COLO668 (cell line): ENCODE measurements around the gene MTCP1.
A peak's percentile ranks its signal among the peaks of the same experiment; 100 is the strongest.

Experiments used
- DNase-seq: peaks from one replicate; lab custom pipeline; 2025; ENCODE audit not compliant: unreplicated experiment; lab: John Stamatoyannopoulos, UW

MTCP1 gene

DNA sequence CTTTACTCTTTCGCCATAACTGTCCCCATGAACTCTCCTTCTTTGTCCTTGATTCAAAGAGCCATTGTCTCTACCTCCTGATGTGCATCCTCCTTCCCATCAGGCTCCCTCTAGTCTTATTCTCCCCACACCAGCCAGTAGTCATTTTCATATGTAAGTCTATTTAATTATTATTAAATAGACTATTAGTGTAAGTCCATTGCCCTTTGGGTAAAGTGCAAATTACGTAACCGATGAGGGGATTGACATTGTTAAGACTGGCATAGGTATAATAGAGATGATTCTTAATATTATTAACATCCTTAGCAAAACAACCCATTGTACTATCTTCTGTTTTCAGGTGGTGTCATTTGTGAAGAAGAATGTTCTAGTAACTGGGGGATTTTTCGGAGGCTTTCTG lies 16.7 kb downstream of the MTCP1 start:
- DNase-seq = no peak

DNA sequence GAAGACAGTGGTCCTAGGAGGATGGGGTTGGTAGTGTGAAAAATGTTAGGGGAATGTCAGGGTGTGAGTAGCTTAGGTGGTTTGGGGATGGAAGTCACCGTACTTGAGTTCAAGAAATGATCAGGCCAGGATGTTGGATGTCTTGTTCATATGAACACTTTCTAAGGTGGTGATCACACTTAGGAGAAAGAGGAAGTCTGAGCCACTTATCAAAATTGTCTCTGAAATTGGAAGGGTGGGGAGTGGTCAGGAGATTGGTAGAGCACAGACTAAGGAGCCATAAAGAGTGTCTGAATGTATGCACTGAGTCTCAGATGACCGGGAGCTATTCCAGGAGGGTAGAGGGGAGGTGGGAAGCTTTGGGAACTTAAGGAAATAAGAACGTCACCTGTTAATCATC lies 17.3 kb downstream of the MTCP1 start:
- DNase-seq = no peak

- no peak for DNase-seq
These were observed 18.0 kb downstream of the MTCP1 start for GRCh38 chrX:155052738-155053498.

DNA sequence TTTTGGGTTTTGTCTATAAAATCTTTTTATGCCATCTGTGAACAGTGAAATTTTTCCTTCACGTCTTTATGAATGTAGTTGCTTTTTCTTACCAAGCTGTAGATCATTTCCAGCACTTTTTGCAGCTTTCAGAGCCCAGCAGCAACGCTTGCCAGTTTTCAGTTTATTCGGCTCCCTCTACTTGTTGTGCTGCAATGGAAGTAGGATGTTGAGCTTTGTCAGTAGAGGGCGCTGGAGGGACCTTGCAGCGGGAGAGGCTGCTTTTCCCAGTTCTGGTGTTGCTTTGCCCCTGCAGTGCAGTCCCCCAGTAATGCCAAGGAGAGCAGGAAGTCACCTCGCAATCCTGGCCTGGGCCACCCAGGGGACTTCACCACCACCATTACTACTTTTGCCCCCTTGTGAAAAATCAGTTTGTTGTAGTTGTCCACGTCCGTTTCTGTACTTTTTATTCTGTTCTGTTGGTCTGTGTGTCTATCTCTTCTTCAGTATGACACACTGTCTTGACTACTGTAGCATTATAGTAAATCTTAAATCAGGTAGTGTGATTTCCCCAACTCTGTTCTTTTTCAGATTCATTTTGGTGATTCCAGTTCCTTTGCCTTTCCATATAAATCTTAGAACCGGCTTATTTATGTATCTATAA lies 21.8 kb downstream of the MTCP1 start:
- DNase-seq = peak; percentile 52

GRCh38 chrX:155046811-155047528 lies 24.0 kb downstream of the MTCP1 start:
- DNase-seq = no peak

- DNase-seq = no peak
These were observed 24.7 kb downstream of the MTCP1 start for GRCh38 chrX:155046129-155046810.

- DNase-seq = no peak
These were observed 35.2 kb downstream of the MTCP1 start for GRCh38 chrX:155035688-155036087.

GRCh38 chrX:155031657-155032056 lies 39.3 kb downstream of the MTCP1 start:
- DNase-seq = no peak

DNA sequence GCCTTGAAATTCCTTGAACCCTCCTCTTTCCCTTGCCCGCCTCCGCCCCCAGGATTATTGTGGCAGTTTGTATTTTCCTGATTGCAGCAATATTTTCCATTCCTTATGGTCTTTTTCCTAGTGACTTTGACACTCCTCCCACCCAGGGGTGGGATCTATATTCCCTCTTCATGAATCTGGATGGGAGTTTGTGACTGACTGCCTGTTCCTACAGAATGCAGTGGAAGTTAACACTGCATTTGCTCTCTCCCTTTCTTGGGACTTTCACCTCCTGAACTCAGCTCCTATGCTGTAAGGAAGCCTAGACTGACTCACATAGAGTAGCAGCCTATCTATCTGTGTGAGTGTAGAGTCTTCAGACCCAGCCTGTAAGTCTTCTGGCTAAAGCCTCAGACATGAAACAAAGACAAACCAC lies 42.1 kb downstream of the MTCP1 start:
- DNase-seq = no peak

- DNase-seq = no peak
These were observed 42.8 kb downstream of the MTCP1 start for GRCh38 chrX:155028129-155028528.

- no peak for DNase-seq
These were observed 43.3 kb downstream of the MTCP1 start for GRCh38 chrX:155027509-155028066.

GRCh38 chrX:155026727-155027508 lies 44.0 kb downstream of the MTCP1 start, which contains the start of gene FUNDC2:
Gene FUNDC2 (plus strand): TSS chrX:155026844. CDS start chrX:155026939, 95 bp downstream.
- DNase-seq = peak; percentile 99

GRCh38 chrX:155026420-155026726 lies 44.6 kb downstream of the MTCP1 start:
- no peak for DNase-seq

- no peak for DNase-seq
These were observed 46.8 kb downstream of the MTCP1 start for GRCh38 chrX:155023907-155024833.

DNA sequence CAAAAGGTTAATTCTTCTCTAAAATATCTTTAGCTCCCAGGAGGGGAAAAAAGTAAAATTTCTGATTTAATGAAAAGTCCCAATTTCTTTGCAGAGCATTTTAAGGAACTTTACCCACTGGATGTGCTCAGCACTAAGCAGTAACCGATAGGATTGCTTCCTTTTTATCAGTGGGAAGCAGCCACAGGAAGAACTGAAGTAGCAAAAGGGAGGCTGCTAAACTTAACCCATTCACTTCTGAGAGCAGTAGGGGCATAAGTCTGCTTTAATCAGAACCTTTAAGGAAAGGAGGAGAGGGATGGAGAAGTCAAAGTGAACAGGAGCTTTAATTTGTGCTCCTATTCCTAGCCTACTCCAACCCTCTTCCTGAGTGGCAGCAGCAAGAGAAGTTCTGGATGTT lies 48.4 kb downstream of the MTCP1 start, which contains the start of gene F8:
Gene F8, minus strand, starts transcription at position 139 of the 400 bp plus-strand sequence. CDS start 171 bp downstream, outside the sequence.
- no peak for DNase-seq

DNA sequence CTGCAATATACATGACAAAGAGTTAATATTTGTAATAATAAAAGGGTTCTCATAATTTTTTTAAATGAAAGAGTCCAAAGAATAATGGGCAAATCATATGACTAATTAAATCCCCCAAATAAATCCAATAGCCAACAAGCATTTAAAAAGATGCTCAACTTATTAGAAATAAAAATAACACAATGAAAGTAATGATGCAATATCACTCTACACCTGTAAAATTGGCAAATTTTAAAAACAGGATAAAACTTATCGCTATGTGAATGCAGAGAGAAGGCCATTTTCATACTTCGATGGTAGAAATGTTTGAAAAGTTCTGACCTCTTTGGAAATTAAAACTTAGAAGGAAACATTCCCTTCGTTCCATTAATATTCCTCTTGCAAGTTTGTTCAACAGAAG lies 50.3 kb downstream of the MTCP1 start:
- DNase-seq = no peak
